Measurements from ENCODE around the gene MMP24.
A peak's percentile ranks its signal among the peaks of the same experiment; 100 is the strongest.
"Not testable (repeated sequence)": the region's sequence is repeated elsewhere in the genome, so short reads cannot be mapped to it uniquely, and the experiment has no call there.

Gene MMP24

DNA sequence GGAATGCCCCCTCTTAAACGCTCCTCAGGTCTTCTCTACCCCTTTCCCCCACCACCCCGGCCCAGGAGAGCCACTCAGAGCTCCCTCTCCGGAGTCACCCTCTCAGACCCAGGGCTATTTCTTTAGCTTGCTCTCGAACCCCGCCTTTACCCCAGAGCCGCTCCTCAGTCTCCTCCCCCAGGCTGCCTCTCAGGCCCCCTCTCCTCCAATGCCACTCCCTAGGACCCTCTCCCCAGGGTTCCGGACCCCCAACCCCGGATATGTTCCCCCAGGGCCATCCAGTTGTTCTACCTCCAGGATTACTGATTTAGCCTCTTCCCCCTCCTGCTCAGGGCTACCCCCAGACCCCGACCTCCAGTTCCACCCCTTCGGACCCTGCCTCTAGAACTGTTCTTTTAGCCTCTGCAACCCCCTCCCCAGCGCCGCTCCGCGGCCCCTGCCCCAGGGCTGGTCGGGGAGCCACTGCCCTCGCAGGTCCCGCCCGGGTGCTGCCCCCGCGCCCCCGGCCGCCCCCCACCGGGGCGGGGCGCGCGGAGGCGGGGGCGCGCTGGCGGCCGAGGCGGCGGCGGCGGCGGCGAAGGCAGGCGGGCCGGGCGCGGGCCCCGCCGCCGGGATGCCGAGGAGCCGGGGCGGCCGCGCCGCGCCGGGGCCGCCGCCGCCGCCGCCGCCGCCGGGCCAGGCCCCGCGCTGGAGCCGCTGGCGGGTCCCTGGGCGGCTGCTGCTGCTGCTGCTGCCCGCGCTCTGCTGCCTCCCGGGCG is at the start of gene MMP24:
Gene MMP24, plus strand, starts transcription at position 565 of the 758 bp plus-strand sequence. Its CDS starts 49 bp downstream, at position 614.
- no peak for DNase-seq

DNA sequence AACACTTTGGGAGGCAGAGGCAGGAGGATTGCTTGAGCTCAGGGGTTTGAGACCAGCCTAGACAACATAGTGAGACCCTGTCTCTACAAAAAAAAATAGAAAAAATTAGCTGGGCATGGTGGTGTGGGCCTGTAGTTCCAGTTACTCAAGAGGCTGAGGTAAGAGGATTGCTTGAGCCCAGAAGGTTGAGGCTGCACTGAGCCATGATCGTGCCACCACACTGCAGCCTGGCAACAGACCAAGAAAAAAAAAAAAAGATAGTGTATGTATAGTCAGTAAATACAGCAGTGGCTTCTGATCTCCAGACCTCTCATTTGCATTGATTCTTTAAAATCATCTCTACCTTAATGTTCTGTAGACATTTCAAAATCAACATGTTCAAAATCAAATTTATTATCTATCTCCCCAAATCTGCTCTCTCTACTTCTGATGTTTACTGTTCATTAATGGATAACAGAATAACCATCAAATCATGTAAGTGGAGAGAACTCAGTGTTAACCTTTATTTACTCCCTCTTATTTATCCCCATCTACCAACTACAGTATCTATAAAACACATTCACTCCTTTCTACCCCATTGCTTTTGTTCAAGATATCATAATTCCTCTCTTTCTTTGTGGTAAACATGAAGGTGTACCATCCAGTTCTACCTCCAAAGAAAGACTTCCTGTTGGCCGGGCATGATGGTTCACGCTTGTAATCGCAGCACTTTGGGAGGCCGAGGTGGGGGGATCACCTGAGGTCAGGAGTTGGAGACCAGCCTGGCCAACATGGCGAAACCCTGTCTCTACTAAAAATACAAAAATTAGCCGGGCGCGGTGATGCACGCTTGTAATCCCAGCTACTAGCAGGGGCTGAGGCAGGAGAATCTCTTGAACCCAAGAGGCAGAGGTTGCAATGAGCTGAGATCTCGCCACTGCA is 46.9 kb upstream of the MMP24 start:
- no peak for DNase-seq

DNA sequence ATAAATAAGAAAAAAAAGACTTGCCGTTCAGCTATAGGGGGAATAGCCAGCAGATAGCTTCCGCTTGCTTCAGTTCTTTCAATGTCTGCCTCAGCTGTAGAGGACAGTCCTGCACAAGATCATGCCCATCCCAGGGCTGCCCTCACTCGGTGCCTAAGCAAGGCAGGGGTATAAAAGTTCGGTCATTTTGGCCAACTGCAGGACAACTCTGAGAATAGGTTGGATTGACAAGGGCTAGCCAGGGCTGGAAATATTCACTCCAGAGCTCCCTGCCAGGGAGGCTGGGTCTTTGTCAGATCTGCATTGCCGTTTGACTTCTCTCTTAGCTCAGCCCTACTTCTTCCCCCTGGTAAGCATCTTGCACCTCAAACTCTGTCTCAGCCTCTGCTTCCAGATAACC is 46.2 kb upstream of the MMP24 start:
- no peak for DNase-seq

DNA sequence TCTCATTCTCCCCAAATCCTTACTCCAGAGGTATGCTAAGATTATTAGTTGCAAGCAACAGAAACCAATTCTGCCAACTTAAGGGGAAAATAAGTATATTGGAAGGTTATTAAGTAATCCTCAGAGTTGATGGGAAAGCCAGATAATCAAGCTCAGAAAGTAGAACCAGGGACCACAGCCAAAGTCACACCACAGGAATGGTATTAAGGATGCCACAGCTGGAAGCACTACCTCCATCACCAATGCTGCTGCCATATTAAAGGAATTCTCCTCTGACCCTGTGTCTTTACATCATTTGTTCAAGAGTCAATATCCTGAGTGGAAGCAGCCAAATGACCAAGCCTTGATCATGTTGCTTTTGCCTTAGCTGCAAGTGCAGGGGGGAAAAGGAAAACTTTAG is 44.8 kb upstream of the MMP24 start:
- no peak for DNase-seq

DNA sequence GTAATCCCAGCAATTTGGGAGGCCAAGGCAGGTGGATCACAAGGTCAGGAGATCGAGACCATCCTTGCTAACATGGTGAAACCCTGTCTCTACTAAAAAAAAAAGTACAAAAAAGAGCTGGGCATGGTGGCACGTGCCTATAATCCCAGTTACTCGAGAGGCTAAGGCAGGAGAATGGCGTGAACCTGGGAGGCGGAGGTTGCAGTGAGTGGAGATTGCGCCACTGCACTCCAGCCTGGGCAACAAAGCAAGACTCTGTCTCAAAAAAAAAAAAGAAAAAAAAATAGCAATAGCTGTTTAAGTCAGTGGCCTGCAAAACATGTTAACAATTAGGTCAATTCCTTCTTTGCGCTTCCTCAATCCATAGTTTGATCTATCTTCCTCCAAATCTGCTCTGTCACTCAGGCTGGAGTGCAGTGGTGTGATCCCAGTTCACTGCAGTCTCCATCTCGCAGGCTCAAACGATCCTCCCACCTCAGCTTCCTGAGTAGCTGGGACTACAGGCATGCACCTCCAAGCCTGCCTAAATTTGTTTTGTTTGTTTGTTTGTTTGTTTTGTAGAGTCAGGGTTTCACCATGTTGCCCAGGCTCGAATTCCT is 39.7 kb upstream of the MMP24 start:
- not testable (repeated sequence) for DNase-seq

DNA sequence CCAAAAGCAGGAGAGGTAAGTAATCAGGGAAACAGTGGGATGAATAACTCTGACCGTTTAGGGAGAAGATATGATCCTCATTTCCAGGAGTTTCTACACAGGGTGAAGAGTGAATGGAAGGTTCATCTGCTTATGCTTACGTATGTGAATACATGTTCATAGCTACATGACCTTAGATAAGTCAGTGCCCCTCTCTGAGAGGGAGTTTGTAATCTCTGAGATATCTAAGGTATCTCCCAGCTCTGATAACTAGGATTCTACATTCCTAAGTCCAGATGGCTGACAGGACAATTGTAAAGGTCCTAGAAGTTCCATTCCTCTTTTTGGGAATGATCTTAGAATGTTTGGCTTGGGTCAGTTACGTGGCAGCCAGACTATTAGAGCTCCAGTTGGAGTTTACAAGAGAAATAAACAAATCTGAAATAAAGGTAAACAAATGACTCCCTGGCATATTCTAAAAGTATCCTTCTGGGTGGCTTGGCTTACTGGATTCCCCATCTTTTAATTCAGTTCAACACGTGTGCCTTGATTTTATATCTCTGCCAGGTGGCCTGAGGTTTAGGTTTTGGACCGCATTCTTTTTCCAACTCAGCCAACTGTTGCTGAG is 38.8 kb upstream of the MMP24 start:
- DNase-seq, result no peak

DNA sequence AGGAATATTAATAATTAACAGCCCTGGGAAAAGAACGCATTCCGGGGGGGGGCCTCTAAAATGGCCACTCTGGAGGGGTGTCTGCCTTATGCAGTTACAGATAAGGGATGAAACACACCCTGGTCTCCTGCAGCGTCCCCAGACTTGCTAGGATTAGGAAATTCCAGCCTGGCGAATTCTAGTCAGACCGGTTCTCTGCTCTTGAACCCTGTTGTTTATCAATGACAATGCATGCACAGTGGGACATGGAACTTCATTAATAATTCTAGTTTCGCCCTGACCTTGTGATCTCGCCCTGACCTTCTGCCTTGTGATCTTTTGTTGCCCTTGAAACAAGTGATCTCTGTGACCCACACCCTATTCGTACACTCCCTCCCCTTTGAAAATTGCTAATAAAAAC is 37.3 kb upstream of the MMP24 start:
- DNase-seq, result not testable (repeated sequence)

DNA sequence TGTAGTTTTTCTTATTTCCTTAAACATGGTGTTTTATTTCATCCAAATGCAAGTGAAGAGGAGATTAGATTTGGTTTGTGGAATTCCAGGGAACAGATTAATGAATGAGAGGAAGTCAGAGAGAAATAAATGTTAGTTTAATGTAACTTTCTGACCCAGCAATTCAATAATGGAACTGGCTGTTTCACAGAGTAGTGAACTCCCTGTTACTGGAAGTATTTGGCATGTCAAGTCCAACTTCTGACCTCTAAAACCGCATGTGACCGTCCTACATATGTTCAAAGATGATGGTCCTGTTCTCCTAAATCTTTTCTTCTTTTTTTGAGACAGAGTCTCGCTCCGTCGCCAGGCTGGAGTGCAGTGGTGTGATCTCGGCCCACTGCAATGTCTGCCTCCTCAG is 35.9 kb upstream of the MMP24 start:
- DNase-seq, result no peak

DNA sequence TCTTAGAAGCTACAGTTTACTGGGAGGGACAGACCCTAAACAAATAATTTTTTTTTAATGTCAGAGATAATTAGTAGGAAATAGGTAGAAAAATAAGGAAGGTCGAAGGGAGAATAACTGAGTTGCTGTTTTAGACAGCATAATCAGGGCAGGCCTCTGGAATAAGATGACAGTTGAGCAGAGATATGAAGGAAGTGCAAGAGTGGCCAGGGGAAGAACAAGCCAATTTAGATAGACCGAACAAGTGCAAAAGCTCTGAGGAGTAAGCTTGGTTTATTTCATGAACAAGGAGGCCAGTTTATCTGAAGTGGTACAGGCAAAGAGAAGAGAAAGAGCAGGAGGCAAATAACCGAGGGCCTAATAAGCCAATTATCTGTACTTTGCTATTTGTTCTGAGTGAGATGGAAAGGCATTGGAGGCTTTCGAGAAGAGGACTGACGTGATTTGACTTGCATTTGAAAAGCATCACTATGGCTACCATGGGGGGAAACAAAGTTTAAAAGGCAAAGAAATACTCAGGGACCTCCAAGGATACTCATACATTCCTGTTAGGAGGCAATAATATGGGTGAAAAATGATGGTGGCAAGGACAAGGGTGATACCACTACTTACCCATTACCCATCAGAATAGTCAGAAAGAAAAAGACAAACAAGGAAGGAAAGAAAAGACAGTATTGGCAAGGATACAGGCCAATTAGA is 34.9 kb upstream of the MMP24 start:
- no peak for DNase-seq

DNA sequence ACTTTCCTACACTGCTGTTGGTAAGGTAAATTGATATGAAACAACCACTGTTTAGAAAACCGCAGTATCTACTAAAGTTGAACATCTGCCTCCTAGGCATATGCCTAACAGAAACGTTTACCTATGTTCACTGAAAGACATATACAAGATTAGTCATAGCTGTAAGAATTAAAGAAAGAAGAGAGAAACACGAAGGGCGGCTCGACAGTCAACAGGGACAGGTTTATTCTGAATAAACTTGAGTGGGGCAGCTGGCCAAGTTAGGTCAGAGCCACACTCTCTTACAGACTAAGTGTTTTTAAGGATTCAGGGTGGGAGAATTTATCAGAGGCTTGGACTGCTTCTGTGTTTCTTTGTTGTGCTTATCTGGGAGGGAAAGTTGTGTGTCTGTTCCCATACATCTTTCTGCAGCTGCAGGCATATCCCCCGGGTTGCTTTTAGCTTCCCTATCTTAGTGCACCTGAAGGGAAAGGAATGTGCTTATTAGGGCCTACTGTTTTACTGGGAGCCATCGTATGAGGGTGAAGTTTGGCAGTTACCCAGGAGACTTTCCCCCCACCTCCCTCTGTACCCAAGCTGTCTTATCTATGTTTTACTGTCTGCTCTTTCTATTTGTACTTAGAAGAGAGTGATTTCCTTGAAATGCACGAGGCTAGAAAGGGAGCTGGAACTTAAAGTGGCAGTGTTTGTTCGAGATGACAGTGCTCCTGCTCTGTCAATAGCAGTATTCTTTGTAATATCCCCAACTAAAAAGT is 34.2 kb upstream of the MMP24 start:
- no peak for DNase-seq

DNA sequence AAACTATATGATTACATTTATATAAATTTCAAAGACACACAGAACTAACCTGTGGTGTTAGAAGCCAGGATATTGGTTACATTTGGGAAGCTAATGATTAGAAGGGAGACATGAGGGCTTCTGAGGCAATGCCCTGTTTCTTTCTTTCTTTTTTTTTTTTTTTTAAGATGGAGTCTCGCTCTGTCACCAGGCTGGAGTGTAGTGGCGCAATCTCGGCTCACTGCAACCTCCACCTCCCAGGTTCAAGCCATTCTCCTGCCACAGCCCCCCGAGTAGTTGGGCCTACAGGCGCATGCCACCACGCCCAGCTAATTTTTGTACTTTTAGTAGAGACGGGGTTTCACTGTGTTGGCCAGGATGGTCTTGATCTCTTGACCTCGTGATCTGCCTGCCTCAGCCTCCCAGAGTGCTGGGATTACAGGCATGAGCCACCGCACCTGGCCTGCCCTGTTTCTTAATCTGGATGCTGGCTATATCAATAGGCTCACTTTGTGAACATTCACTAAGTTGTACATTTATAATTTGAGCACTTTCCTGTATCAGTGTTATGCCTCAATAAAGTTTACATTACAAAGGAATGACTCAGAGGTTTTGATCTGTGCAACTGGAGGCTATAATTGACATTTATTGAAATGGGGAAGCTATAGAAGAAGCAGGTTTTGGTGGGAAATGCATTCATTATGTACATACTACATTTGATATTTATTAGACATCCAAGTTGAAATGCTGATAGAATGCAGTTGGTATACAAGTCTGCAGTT is 33.3 kb upstream of the MMP24 start:
- DNase-seq, result not testable (repeated sequence)

DNA sequence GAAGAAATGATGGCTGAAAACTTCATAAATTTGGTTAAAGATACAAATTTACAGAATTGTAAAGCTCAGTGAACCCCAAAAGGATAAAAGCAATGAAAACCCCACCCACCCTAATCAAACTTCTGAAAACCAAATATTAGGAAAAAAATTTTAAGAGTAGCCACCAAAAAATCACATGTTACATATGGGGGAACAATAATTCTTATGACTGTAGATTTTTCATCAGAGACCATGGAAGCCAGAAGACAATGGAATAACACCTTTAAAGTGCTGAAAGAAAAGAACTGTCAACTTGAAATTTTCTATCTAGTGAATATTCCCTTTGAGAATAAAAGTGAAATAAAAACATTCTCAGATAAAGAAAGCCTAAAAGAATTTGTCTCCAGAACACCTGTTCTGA is 30.2 kb upstream of the MMP24 start:
- DNase-seq, result no peak

DNA sequence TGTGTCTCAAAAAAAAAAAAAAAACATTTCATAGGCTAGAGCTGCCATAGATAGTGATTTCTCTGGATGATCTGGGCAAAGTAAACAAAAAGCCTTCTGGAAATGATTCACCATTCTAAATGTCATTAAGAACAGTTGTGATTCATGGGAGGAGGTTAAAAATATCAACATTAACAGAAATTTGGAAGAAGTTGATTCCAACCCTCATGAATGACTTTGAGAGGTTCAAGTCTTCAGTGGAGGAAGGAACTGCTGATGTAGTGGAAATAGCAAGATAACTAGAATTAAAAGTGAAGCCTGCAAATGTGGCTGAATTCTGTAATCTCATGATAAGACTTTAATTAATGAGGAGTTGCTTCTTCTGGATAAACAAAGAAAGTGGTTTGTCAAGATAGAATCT is 26.8 kb upstream of the MMP24 start:
- DNase-seq, result no peak

DNA sequence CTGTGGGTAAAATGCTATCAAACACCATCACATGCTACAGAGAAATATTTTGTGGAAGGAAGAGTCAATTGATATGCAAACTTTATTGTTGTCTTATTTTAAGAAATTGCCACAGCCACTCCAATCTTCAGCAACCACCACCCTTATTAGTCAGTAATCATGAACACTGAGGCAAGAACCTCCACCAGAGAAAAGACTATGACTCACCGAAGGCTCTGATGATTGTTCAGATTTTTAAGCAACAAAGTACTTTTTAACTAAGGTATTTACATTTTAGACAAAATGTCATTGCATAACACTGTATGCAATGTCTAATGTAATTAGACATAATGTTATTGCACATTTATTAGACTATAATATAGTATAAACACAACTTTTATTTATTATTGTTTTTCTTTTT is 26.2 kb upstream of the MMP24 start:
- no peak for DNase-seq

DNA sequence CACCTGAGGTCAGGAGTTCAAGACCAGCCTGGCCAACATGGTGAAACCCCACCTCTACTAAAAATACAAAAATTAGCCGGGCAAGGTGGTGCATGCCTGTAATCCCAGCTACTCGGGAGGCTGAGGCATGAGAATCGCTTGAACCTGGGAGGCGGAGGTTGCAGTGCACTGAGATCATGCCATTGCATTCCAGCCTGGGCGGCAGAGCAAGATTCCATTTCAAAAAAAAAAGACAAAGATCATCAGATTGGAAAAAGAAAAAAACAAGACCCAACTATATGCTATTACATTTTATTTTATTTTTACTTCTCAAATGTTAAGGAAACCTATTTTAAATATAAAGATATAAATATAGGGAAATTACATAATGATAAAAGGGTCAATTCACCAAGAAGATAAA is 25.0 kb upstream of the MMP24 start:
- DNase-seq, result not testable (repeated sequence)

DNA sequence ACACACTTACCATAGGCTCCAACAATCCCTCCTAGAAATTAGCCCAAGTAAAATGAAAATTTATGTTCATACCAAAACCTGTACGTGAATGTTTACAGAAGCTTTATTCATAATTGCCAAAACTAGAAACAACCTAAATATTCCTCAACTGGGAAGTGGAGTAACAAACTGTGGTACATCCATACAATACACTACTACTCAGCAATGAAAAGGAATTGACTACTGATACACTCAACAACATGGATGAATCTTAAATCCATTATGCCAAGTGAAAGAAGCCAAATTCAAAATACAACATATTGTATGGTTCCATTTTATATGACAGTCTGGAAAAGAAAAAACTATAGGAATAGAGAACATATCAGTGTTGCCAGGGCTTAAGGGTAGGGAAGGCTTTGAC is 19.7 kb upstream of the MMP24 start:
- DNase-seq, result no peak

DNA sequence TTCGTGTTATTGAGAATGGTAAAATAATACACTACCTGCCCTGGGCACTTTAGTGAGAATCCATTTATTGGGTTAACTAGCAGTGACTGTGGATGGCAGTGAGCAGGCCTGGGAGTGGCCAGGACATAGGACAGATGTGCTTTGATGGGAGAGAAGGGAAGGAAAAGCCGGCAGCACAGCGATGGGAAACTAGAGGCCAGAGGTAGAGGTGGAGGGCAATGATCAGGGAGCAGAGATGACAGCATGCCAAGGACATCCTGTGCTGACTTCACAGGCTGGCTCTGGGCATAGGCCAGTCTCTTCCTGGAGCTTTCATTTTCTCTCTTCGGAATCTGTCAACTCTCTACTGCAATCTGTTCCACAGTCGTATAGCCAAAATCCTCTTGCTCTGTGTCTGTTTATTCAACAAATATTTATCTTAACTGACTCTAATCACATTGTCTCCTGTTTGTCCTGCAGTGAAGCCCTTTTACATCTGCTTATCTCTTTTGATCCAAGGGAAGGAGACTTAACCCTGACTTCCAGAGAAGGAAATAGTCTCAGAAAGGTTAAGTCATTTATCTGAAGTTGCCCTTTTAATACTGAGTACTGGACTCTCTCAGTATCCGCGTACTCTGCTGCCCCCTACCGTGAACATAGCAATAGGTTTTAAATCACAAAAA is 18.4 kb upstream of the MMP24 start:
- peak; percentile 83 for DNase-seq

DNA sequence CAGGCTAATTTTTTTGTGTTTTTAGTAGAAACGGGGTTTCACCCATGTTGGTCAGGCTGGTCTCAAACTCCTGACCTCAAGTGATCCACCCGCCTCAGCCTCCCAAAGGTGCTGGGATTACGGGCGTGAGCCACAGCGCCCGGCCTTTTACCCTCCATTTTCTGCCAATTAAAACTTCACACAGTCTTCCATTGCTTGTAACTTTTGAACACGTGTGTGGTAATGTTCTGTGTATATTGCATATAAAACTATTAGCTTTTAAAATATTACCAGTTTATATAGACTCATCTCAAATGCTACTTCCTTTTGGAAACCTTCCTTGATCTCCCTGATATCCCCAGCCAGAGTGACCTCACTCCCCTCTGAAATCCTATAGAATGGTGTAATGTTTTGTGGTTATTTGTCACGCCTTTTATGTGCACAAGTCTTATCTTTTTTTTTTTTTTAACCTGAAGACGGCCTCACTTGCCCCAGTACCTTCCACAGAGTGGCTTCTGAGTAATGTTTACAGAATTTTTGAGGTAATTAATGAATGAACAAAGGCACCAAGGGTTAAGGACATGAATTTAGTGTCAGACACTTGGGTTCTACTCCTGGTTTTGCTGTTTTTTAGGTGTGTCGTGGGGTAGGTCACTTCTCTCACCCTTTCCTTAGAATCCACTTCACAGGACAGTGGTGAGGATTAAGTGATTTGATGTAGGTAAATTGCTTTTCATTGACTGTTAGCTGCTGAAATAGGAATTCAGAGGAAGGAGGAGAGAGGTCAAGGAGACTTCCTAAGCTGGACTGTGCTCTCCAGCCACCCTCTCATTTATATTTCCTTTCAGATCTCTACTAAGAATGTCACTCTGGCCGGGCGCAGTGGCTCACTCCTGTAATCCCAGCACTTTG is 11.2 kb upstream of the MMP24 start:
- no peak for DNase-seq

DNA sequence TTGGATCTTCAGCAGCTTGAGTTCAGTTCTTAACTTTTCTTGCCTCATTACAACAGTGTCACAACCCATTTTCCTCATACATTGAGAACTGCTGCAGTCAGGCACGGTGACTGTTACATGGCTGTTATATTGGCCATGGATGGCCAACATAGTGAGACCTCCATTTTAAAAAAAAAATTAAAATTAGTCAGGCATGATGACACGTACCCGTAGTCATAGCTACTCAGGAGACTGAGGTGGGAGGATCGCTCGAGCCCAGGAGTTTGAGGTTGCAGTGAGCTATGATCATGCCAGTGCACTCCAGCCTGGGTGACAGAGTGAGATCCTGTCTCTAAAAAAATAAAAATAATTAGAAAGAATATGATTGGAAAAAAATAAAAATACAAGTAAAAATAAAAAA is 9.9 kb upstream of the MMP24 start:
- DNase-seq, result no peak

All from activated CD8-positive, alpha-beta memory T cell treated with anti-CD3 and anti-CD28 coated beads, Interleukin-2, amount 50 U/mL, for 48 hours (primary cell).